Measurements from ENCODE around the gene C17orf50.

The C17orf50 gene

GRCh38 chr17:35726953-35727460 is 33.7 kb upstream of the C17orf50 start:
- no peak overlapping the region for H3K4me3 ChIP-seq (ENCODE audit: low read length)
- no peak overlapping the region for H3K9ac ChIP-seq (ENCODE audit: low read length)
- no peak overlapping the region for H3K27ac ChIP-seq (ENCODE audit: low read depth, low read length)
- peaks cover 9% of the 10 kb centered on the region for H3K4me1 ChIP-seq (ENCODE audit: control insufficient read depth, insufficient read depth, low read length)
- no peaks in the 10 kb centered on the region for H3K27me3 ChIP-seq (ENCODE audit: control insufficient read depth, insufficient read depth, low read length)
- peaks cover 21% of the 10 kb centered on the region for H3K36me3 ChIP-seq (ENCODE audit: control insufficient read depth, insufficient read depth, low read length)

GRCh38 chr17:35727635-35728034 is 33.1 kb upstream of the C17orf50 start:
- Histone ChIP-seq H3K36me3 (ENCODE audit: control insufficient read depth, insufficient read depth, low read length) (peaks cover 21% of the 10 kb centered on the region), H3K4me1 (ENCODE audit: control insufficient read depth, insufficient read depth, low read length) (peaks cover 9% of the 10 kb centered on the region), H3K27ac (ENCODE audit: low read depth, low read length) (no peak overlapping the region), H3K9ac (ENCODE audit: low read length) (no peak overlapping the region), H3K27me3 (ENCODE audit: control insufficient read depth, insufficient read depth, low read length) (no peaks in the 10 kb centered on the region), H3K4me3 (ENCODE audit: low read length) (no peak overlapping the region)

GRCh38 chr17:35728551-35728950 is 32.1 kb upstream of the C17orf50 start:
- Histone ChIP-seq H3K27ac (ENCODE audit: low read depth, low read length) (no peak overlapping the region), H3K4me3 (ENCODE audit: low read length) (no peak overlapping the region), H3K27me3 (ENCODE audit: control insufficient read depth, insufficient read depth, low read length) (no peaks in the 10 kb centered on the region), H3K36me3 (ENCODE audit: control insufficient read depth, insufficient read depth, low read length) (peaks cover 19% of the 10 kb centered on the region), H3K9ac (ENCODE audit: low read length) (no peak overlapping the region), H3K4me1 (ENCODE audit: control insufficient read depth, insufficient read depth, low read length) (peaks cover 9% of the 10 kb centered on the region)

DNA sequence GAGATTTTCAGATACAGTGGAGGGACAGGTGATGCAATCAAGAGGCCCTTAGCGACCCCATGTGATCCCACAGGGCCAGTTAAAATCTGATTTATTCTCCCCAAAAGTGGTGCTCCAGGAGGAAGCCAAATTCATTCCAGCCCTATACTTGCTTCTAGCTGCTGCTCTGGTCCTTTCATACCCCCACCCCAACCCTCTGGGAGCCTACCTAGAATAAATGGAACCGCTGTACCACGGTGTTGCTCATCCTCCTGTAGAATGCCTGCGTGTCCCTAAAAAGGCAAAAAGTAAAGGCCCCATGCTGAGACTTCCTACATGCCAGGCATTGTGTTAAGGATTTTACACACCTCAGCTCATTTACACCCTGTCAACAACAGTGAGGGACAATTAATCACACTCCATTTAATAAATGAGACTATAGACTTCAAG is 31.3 kb upstream of the C17orf50 start:
- no peak overlapping the region for H3K4me3 ChIP-seq (ENCODE audit: low read length)
- H3K27ac ChIP-seq (ENCODE audit: low read depth, low read length), result no peak overlapping the region
- peaks cover 11% of the 10 kb centered on the region for H3K36me3 ChIP-seq (ENCODE audit: control insufficient read depth, insufficient read depth, low read length)
- no peaks in the 10 kb centered on the region for H3K27me3 ChIP-seq (ENCODE audit: control insufficient read depth, insufficient read depth, low read length)
- peaks cover 9% of the 10 kb centered on the region for H3K4me1 ChIP-seq (ENCODE audit: control insufficient read depth, insufficient read depth, low read length)
- H3K9ac ChIP-seq (ENCODE audit: low read length), result no peak overlapping the region

GRCh38 chr17:35730400-35731005 is 30.2 kb upstream of the C17orf50 start:
- H3K9ac ChIP-seq (ENCODE audit: low read length), result no peak overlapping the region
- peaks cover 5% of the 10 kb centered on the region for H3K36me3 ChIP-seq (ENCODE audit: control insufficient read depth, insufficient read depth, low read length)
- H3K4me1 ChIP-seq (ENCODE audit: control insufficient read depth, insufficient read depth, low read length), result peaks cover 9% of the 10 kb centered on the region
- H3K4me3 ChIP-seq (ENCODE audit: low read length), result no peak overlapping the region
- no peaks in the 10 kb centered on the region for H3K27me3 ChIP-seq (ENCODE audit: control insufficient read depth, insufficient read depth, low read length)
- no peak overlapping the region for H3K27ac ChIP-seq (ENCODE audit: low read depth, low read length)

DNA sequence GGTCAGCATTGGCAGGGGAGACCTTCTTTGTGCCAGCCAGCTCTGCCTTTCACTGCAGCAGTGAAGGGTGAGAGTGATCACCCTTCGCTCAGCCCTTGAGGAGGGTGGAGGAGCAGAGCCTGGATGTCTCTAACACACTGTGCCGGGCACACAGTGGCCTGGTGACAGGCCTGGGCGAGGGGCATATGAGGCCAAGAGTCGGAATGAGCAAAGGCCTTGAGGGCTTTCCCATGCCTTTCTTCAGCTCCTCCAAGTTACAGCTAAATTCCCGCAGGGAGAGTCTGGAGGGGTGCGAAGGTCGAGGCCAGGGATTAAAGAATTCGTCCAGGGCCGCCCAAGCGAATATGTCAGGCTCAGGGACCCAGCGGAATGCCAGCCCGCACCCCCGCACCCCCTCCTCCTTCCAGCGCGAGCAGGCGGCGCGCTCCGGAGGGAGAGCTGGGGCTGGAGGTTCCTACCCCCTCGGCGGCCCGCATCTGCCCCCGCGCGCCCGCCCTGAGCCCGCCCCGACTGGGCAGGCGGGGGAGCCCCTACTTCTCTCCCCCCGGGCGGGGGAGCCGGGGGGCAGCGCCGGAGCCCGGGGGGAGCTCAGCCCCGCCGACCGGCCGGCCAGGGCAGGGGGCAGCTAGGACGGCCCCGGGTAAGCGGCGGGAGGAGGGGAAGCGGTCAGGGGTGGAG is 29.3 kb upstream of the C17orf50 start, which contains the start of gene RASL10B:
Gene RASL10B, plus strand, starts transcription at position 401 of the 678 bp plus-strand sequence. CDS start 3,546 bp downstream, outside the sequence.
- H3K4me3 ChIP-seq (ENCODE audit: low read length), result peak within 1 kb of the TSS; percentile 60
- no peak within 1 kb of the TSS for H3K27ac ChIP-seq (ENCODE audit: low read depth, low read length)
- H3K36me3 ChIP-seq (ENCODE audit: control insufficient read depth, insufficient read depth, low read length), result no peaks in the 10 kb centered on the region
- H3K4me1 ChIP-seq (ENCODE audit: control insufficient read depth, insufficient read depth, low read length), result peaks cover 9% of the 10 kb centered on the region
- H3K9ac ChIP-seq (ENCODE audit: low read length), result no peak within 1 kb of the TSS
- H3K27me3 ChIP-seq (ENCODE audit: control insufficient read depth, insufficient read depth, low read length), result no peaks in the 10 kb centered on the region

DNA sequence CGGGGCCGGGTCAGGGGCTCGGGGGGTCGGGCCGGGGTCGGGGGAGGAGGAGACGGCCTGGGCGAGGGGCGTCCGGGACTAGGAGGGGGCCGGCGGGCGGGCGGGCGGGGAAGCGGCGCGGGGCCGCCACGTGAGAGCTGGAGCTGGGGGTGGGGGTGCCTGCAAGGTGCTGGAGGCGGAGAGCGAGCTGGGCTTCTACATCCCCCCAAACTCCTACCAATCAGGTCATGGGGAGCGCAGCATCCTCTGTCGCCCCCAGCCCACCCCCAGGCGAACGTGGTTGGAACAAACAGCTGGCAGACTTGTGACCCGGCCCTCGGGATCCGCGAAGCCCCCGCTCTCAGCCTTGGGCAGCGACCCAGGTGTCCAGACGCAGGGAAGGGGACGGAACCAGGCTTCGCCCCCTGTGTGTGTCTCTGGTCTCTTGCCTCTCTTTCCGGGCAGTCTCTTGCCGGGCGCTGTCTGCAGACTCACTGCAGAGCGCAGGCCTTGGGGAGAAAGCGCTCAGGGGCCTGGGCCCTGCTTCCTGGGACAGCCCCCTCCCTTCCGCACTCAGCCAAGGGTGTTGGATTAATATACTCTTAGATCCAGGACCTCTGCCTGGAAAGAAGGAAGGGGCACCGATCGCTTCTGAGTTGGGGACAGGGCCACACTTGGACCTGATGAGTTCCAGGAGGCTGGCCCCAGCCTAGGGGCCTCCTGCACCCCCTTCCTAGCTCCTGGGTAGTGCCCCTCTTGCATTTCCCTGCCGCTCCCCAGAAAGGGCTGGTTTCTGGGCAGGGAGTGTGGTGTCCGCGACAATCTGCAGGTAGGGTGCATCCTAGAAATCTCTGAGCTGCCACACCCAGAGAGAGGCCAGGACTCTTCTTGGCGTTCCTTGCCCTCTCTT is 28.5 kb upstream of the C17orf50 start:
- H3K27ac ChIP-seq (ENCODE audit: low read depth, low read length), result no peak overlapping the region

GRCh38 chr17:35732806-35733136 is 27.9 kb upstream of the C17orf50 start:
- Histone ChIP-seq H3K9ac (ENCODE audit: low read length) (no peak overlapping the region), H3K4me3 (ENCODE audit: low read length) (no peak overlapping the region)

More for the DNA sequence above, 28.5 kb upstream of the C17orf50 start:
- H3K9ac ChIP-seq (ENCODE audit: low read length), result no peak overlapping the region
- no peaks in the 10 kb centered on the region for H3K27me3 ChIP-seq (ENCODE audit: control insufficient read depth, insufficient read depth, low read length)
- H3K4me1 ChIP-seq (ENCODE audit: control insufficient read depth, insufficient read depth, low read length), result peaks cover 9% of the 10 kb centered on the region
- peak overlapping the region; percentile 53 for H3K4me3 ChIP-seq (ENCODE audit: low read length)
- H3K36me3 ChIP-seq (ENCODE audit: control insufficient read depth, insufficient read depth, low read length), result no peaks in the 10 kb centered on the region

DNA sequence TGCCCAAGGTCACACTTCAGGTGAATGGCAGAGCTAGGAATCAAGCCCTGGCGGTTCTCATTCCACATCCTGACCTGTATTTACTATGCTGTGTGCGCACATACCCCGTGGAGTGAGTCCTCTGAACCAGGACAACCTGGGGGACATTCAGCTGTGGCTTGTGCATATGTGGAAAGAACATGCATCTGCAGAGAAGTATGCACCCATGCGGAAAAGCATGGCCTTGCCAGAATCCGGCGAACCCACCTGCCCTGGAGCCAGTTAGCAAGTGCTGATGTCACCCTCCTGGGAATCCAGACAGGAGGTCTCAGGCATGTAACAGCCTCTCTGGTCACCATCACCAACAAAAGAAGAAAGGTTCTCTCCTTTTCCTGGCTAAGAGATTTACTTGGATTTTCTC is 27.3 kb upstream of the C17orf50 start:
- H3K4me1 ChIP-seq (ENCODE audit: control insufficient read depth, insufficient read depth, low read length), result peaks cover 9% of the 10 kb centered on the region
- H3K27me3 ChIP-seq (ENCODE audit: control insufficient read depth, insufficient read depth, low read length), result no peaks in the 10 kb centered on the region
- H3K9ac ChIP-seq (ENCODE audit: low read length), result no peak overlapping the region
- H3K36me3 ChIP-seq (ENCODE audit: control insufficient read depth, insufficient read depth, low read length), result no peaks in the 10 kb centered on the region
- H3K4me3 ChIP-seq (ENCODE audit: low read length), result no peak overlapping the region
- H3K27ac ChIP-seq (ENCODE audit: low read depth, low read length), result no peak overlapping the region

More at GRCh38 chr17:35732806-35733136, 27.9 kb upstream of the C17orf50 start:
- Histone ChIP-seq H3K27me3 (ENCODE audit: control insufficient read depth, insufficient read depth, low read length) (no peaks in the 10 kb centered on the region), H3K27ac (ENCODE audit: low read depth, low read length) (no peak overlapping the region), H3K4me1 (ENCODE audit: control insufficient read depth, insufficient read depth, low read length) (peaks cover 9% of the 10 kb centered on the region), H3K36me3 (ENCODE audit: control insufficient read depth, insufficient read depth, low read length) (no peaks in the 10 kb centered on the region)

DNA sequence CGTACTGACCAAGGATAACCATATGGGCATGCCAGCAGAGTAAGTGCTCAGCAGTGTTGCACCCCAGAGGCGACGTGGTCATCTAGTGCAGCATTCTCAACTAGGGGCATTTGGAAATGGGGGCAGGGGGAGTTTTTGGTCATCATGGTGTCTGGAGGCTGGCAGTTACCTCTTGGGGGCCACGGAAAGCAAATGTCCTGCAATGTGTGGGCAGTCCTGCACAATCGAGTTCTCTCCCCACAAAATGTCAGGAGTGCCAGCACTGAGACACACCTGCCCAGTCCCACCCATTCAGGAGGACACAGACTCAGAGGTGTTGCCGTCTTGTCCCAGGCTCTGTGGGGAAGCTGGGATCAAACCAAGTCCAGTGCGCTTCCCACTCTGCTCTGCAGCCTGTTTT is 26.3 kb upstream of the C17orf50 start:
- Histone ChIP-seq H3K36me3 (ENCODE audit: control insufficient read depth, insufficient read depth, low read length) (no peaks in the 10 kb centered on the region), H3K9ac (ENCODE audit: low read length) (no peak overlapping the region), H3K4me3 (ENCODE audit: low read length) (no peak overlapping the region), H3K4me1 (ENCODE audit: control insufficient read depth, insufficient read depth, low read length) (peaks cover 9% of the 10 kb centered on the region), H3K27me3 (ENCODE audit: control insufficient read depth, insufficient read depth, low read length) (no peaks in the 10 kb centered on the region), H3K27ac (ENCODE audit: low read depth, low read length) (no peak overlapping the region)

- Histone ChIP-seq H3K4me1 (ENCODE audit: control insufficient read depth, insufficient read depth, low read length) (peaks cover 9% of the 10 kb centered on the region), H3K27ac (ENCODE audit: low read depth, low read length) (no peak overlapping the region), H3K9ac (ENCODE audit: low read length) (no peak overlapping the region), H3K27me3 (ENCODE audit: control insufficient read depth, insufficient read depth, low read length) (peaks cover 2% of the 10 kb centered on the region), H3K4me3 (ENCODE audit: low read length) (no peak overlapping the region), H3K36me3 (ENCODE audit: control insufficient read depth, insufficient read depth, low read length) (no peaks in the 10 kb centered on the region)
These were observed 25.5 kb upstream of the C17orf50 start for GRCh38 chr17:35735036-35735805.

DNA sequence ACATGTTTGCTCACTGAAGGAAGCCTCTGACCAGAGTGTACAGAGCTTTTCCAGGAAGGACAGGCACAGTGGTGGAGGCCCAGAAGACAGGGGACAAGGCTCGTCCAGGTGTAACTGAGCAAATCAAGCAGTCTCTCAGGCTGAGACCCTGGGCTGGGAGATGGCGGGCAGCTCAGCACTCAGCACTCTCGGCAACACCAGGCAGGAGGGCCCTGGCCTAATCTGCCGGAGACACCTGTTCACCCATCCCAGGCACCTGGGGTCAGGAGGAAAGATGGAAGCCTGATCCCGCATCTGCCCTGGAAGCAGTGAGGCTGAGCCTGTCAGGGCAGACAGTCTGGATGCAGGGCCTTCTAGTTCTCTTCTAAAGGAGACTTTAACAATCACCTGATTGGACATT is 24.5 kb upstream of the C17orf50 start:
- Histone ChIP-seq H3K27ac (ENCODE audit: low read depth, low read length) (no peak overlapping the region), H3K9ac (ENCODE audit: low read length) (no peak overlapping the region), H3K36me3 (ENCODE audit: control insufficient read depth, insufficient read depth, low read length) (no peaks in the 10 kb centered on the region), H3K4me3 (ENCODE audit: low read length) (no peak overlapping the region), H3K4me1 (ENCODE audit: control insufficient read depth, insufficient read depth, low read length) (peaks cover 1% of the 10 kb centered on the region), H3K27me3 (ENCODE audit: control insufficient read depth, insufficient read depth, low read length) (peaks cover 11% of the 10 kb centered on the region)

Measured in rectal smooth muscle tissue (tissue), 1 donor.